ENCODE measurements around the gene GSTO1. TPM values are rescaled to one million over a fixed set of nuclear protein-coding genes. Genes with fewer than 3 reads are reported as not detected.

The GSTO1 gene
- total and polyA plus RNA-seq, 2 of the 13 experiments (the other 11 are each of a cell fraction or from before 2014, with no cell fraction given): 228 to 300 TPM

- ATAC-seq: peak; percentile 90
- intact Hi-C loops (cut with micrococcal nuclease; ENCODE audit: unreplicated experiment): loop anchor here (2.0 kb wide), 2 partner anchors 14 to 16 kb away; no protein-coding TSS in a partner anchor
- TF ChIP-seq FOXA3 (CRISPR knock-in tag; IDR thresholded peaks at IDR 0.05) (peak; percentile 98), PHF21A (CRISPR knock-in tag; IDR thresholded peaks at IDR 0.05) (peak; percentile 78), ZNF569 (CRISPR knock-in tag; IDR thresholded peaks at IDR 0.05; ENCODE audit: borderline replicate concordance) (no peak), LCORL (IDR thresholded peaks at IDR 0.05) (no peak; the same call in 1 of the 2 replicates), LCORL (CRISPR knock-in tag; IDR thresholded peaks at IDR 0.05) (peak; percentile 90), PITX1 (CRISPR knock-in tag; IDR thresholded peaks at IDR 0.05) (peak; percentile 69), PRPF4 (IDR thresholded peaks at IDR 0.05; ENCODE audit: low read depth, low read length, poor library complexity, severe bottlenecking) (no peak), ZMAT3 (CRISPR knock-in tag; conservative IDR thresholded peaks at IDR 0.05) (no peak), NFE2L1 (CRISPR knock-in tag; IDR thresholded peaks at IDR 0.05; ENCODE audit: borderline replicate concordance) (no peak), SMYD3 (CRISPR knock-in tag; IDR thresholded peaks at IDR 0.05) (peak; percentile 57; the same call in 1 of the 2 replicates), ETV6 (CRISPR knock-in tag; conservative IDR thresholded peaks at IDR 0.05) (peak; percentile 100), AHDC1 (CRISPR knock-in tag; IDR thresholded peaks at IDR 0.05; ENCODE audit: borderline replicate concordance) (peak; percentile 95), RNF219 (CRISPR knock-in tag; IDR thresholded peaks at IDR 0.05) (no peak), HMG20B (CRISPR knock-in tag; conservative IDR thresholded peaks at IDR 0.05) (no peak; the same call in 1 of the 2 replicates), GATA4 (IDR thresholded peaks at IDR 0.05; ENCODE audit: borderline replicate concordance, low read depth) (peak; percentile 94; the same call in 1 of the 2 replicates), ZBTB26 (CRISPR knock-in tag; IDR thresholded peaks at IDR 0.05; ENCODE audit: borderline replicate concordance) (no peak), FOXJ3 (CRISPR knock-in tag; IDR thresholded peaks at IDR 0.05; ENCODE audit: borderline replicate concordance) (peak; percentile 95)
Measured at GRCh38 chr10:104288355-104288754, 33.7 kb downstream of the GSTO1 start.

More at GRCh38 chr10:104288355-104288754, 33.7 kb downstream of the GSTO1 start:
- FAIRE-seq (peak; percentile 72), DNase-seq (ENCODE audit: low spot score) (peak; percentile 97)
- peak overlapping the region in 1 of 3 experiments; percentile 21; a peak in 1 of 6 replicates for H3K4me3 ChIP-seq (replicated peaks in 1 of 3; ENCODE audit: insufficient read depth in 1 of 3, low read depth in 2 of 3, low read length in 3 of 3)
- WGBS (ENCODE audit: low lambda C conversion rate): 6% methylated on average over 1 of the region's 1 CpG
- peak overlapping the region; percentile 82 for H3K27ac ChIP-seq (ENCODE audit: extremely low read length, insufficient read depth, low read length)
- H3K79me2 ChIP-seq (ENCODE audit: insufficient read depth, low read length): no peaks in the 10 kb centered on the region
- in situ Hi-C loops (cut with HindIII; ENCODE audit: extremely low pct_ligation_motif_present, low pct_unique_long_range_greater_than_20kb): no loop called here
- ChIA-PET CTCF (ENCODE audit: low intra/inter-chr PET ratio, low total read pairs) (no interaction called here), POLR2A (interaction anchor here (0.6 to 3.6 kb wide), 5 partner anchors 9 to 33 kb away, joined by 3 to 30 read pairs (median 4); partner anchors contain the start of gene GSTO1)
- no peak overlapping the region for H2AFZ ChIP-seq (ENCODE audit: low read length)
- no peaks in the 10 kb centered on the region for H3K9me3 ChIP-seq (ENCODE audit: low read length)
- H3K27me3 ChIP-seq (ENCODE audit: control insufficient read depth in 1 of 2, insufficient read depth in 2 of 2, low read length in 2 of 2): no peaks in the 10 kb centered on the region
- peak overlapping the region; percentile 37; the same call in 1 of the 2 replicates for H3K9ac ChIP-seq (ENCODE audit: insufficient read depth, low read depth, low read length)
- H3K4me2 ChIP-seq (ENCODE audit: low read depth, low read length): peak overlapping the region; percentile 50
- H3K4me1 ChIP-seq (ENCODE audit: insufficient read depth, low read length): peaks cover 70% of the 10 kb centered on the region
- no peaks in the 10 kb centered on the region for H3K36me3 ChIP-seq (replicated peaks in 1 of 2; ENCODE audit: control insufficient read depth in 1 of 2, insufficient read depth in 2 of 2, low read length in 2 of 2)
- H4K20me1 ChIP-seq (ENCODE audit: insufficient read depth, low read length): no peaks in the 10 kb centered on the region
- no TSS peak for BruUV-seq (replicated peaks)

All from HepG2 (cell line).